HEK293T (cell line): ENCODE data around the gene TEKT4.

Source experiments
- ARNT ChIP-seq: fragments of 450-650 bp; IDR thresholded peaks from 2 replicates; pipeline ENCODE4 v1.6.1; 2017; ENCODE audit warnings: mild to moderate bottlenecking
- BHLHE40 ChIP-seq: fragments of 450-650 bp; IDR thresholded peaks from 2 replicates; pipeline ENCODE4 v1.6.1; 2016; ENCODE audit warnings: mild to moderate bottlenecking, moderate library complexity, borderline replicate concordance
- FOXA1 ChIP-seq: fragments of 450-650 bp; IDR thresholded peaks from 2 replicates; pipeline ENCODE4 v1.6.1; 2016; ENCODE audit warnings: mild to moderate bottlenecking
- NFRKB ChIP-seq: fragments of 450-650 bp; IDR thresholded peaks from 2 replicates; pipeline ENCODE4 v1.6.1; 2016; ENCODE audit warnings: mild to moderate bottlenecking, moderate library complexity
- SUZ12 ChIP-seq: fragments of 450-650 bp; IDR thresholded peaks from 2 replicates; pipeline ENCODE4 v1.6.1; 2016; ENCODE audit warnings: mild to moderate bottlenecking

DNA sequence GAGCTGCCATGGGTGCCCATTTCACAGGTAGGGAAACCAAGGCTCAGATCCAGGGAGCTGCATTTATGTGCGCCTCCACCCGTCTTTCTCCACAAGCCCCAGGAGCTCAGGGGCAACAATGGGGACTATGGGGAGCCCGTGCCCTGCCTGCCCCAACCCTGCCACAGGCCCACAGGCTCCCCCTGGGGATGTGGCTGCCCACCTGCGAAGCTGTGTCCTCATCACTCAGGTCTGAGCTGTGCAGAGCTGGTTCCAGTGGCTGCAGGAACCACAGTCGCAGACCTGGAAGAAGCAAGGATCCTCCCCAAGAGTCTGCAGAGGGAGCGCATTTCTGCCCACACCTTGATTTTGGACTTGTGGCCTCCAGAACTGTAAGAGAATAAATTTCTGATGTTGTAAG is 9.8 kb downstream of the TEKT4 start:
- TF ChIP-seq FOXA1, result no peak
- TF ChIP-seq NFRKB, result no peak
- no peak for TF ChIP-seq BHLHE40
- TF ChIP-seq ARNT, result no peak
- no peak for TF ChIP-seq SUZ12
